CD4-positive, alpha-beta T cell (primary cell): Measurements from ENCODE around the gene ZC3HAV1L. TPM values are rescaled to one million over a fixed set of nuclear protein-coding genes. Genes with fewer than 3 reads are reported as not detected.

Source experiments
- total RNA-seq, 174 experiments: library from RNA in 2 of 174; stranded (reverse) in 2 of 174; gene quantifications; one replicate each; pipeline ENCODE4 v1.2.3 and lab custom pipeline; 2021 to 2026

The ZC3HAV1L gene
- total RNA-seq, 2 experiments from 2014 or later: 0.44 to 0.50 TPM

Other genes with a start within 250 kb of the ZC3HAV1L start
- gene TMEM213, start 238.0 kb downstream of the ZC3HAV1L start, total RNA-seq: not detected
- gene ATP6V0A4, start 237.8 kb downstream of the ZC3HAV1L start, total RNA-seq: not detected
- gene KIAA1549, start 54.7 kb downstream of the ZC3HAV1L start, total RNA-seq: not detected
- gene ZC3HAV1, start 73.7 kb upstream of the ZC3HAV1L start, total RNA-seq: 100 to 1,000 TPM; 169 to 178 TPM
- 10 to 100 TPM in 1 of 2 experiments, 1 to 10 TPM in 1; 9.6 to 13.3 TPM for gene UBN2, start 195.2 kb upstream of the ZC3HAV1L start, total RNA-seq